GM19455 (cell line): ENCODE measurements around the gene GP2.

Source experiments
- ATAC-seq: cut with Tn5 transposase; IDR thresholded peaks from one replicate; pipeline ENCODE4 v1.9.1; 2021; ENCODE audit not compliant: unreplicated experiment

Gene GP2

DNA sequence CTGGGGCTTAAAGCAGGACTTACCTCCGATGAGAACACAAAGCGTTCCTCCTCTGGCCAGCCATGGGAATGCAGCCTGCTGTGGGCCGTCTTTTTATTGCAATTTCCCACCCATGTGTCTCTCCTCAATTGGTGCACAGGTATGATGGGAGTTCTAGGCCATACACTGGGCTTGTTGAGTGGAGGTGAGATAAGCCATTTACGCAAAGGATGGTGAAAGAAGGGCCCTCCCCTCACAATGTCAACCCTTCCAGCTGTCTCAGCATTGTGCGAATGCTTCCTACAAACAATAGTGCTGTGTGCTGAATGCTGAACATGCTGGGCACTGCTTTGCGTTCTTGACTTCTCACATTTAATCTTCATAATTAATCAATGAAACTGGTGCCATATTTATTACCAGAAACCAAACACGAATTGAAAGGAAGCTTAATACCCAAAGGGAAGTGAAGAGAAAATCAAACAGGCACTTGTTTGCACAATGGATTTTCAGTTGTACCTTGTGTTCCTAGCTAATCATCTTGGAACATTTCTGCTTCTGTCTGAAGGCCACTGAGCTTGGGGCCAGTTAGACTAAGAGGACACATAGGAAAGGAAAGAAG lies at the start of gene GP2:
GP2 (minus strand) TSS at position 70 of the 598 bp plus-strand sequence. CDS start 1,082 bp downstream, outside the sequence.
- no peak for ATAC-seq

DNA sequence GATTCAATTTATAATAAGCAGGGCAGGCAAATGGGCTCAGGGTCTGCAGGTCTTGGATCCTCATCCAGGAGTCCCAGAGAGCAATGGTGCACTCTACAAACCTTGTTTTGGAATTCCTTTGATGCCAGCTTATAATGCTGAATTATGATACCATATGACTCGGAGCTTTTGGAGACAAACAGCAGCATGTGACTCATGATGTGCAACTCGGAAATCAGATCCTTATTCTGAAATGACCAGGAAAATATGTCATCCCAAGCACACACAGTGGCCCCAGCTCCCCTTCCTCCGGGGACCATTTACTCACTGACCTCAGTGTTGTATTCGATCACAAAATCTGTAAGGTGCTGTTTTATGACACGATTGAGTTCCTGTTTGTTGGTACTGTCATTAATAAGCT lies 45.4 kb upstream of the GP2 start:
- ATAC-seq, result no peak

DNA sequence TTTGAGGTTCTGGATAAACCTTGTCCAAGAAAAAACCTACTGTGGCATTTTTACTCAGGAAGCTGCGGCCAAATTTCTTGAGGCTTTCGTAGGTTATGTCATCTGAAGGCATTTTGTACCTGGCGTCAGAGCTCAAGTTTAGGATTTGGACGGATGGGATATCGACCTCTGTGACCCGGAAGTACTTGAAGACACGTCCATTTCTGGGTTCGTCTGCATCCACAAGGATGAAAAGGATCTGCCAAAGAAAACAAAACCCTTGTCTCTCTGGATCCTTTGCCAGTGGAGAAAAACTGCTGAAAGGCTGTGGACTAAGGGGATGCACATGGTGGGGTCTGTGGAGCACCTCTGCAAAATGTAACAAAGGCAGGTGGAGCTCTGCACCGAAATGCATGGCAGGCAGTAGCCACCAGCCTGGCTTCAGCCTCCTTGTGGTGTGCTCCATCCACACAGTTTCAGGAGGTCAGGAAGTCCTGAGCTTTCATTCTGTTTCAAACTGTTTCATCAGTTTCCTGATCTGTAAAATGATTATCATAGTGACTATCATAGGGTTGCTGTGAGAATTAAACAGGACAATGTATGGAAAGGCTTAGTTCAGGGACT lies 42.2 kb upstream of the GP2 start:
- ATAC-seq, result no peak

DNA sequence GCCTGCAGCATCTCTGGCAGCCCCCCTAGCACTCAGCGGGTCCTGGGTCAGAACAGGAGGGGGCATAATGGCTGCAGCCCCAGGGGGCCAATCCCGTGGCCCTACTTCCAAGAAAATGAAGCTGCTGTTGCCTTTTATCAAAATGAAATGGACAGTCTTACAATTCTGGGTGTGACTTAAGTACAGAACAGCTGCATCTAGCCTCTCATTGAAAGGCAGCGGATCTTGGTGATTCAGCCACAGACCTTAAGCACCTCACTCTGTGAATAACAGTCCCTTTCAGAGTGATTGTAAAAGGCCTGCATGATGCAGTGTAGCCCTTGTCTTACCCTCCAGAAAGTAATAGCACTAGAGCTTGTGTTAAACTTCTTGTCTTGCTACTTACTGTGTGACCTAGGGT lies 36.7 kb upstream of the GP2 start:
- no peak for ATAC-seq

DNA sequence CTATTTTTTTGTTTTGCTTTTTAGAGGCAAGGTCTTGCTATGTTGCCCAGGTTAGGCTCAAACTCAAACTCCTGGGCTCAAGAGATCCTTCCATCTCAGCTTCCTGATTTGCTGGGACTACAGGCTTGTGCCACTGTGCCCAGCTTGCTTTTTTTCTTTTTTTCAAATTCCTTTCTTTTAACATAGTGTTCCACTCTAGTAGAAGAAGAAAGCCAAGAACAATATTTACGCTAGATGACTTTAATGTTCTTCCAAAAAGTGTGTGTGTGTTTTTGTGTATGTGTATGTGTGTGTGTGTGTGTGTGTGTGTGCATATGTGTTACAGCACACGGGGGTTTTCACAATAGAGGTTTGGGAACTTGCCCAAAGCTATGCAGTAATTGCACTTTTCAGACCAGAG lies 35.9 kb upstream of the GP2 start:
- ATAC-seq, result no peak

DNA sequence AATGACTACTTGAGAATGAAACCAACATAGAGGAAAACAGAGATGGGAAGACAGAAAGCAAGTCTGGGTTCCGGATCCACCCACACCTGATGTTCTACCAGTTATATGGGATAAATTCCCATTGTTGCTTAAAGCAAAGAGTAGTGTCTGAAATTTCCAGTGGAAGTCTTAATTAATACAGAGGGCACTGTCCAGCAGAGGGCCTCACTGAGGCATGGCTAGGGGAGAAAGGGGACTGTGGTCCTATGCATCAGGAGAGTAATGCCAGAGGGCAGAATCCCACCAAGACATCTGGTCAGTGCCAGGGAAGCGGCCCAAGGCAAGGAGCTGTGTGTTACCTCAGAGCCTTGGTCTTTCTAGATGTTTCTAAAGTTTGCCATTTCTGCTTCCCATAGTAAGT lies 32.7 kb upstream of the GP2 start:
- ATAC-seq, result no peak

DNA sequence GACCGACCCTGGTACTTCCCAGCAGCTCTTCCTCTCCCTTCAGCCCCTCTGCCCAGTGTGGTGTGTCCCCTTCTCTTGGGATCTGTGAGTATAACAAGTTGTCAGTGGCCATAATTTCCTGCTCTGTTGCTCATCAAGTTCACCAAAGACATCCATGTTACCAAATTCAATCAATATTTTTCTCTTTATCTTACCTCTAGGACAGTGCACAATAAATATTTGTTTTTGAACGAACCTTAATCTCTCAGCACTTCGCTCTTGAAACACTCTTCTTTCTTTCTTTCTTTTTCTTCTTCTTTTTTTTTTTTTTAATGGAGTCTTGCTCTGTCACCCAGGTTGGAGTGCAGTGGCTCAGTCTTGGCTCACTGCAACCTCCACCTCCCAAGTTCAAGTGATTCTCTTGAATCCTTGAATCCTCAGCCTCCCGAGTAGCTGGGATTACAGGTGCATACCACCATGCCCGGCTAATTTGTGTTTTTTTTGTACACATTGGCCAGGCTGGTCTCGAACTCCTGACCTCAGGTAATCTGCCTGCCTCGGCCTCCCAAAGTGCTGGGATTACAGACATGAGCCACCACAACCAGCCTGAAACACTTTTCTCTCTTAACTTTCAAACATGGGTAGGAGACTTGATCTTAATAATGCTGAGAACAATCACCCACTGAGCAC lies 27.9 kb upstream of the GP2 start:
- ATAC-seq, result no peak

DNA sequence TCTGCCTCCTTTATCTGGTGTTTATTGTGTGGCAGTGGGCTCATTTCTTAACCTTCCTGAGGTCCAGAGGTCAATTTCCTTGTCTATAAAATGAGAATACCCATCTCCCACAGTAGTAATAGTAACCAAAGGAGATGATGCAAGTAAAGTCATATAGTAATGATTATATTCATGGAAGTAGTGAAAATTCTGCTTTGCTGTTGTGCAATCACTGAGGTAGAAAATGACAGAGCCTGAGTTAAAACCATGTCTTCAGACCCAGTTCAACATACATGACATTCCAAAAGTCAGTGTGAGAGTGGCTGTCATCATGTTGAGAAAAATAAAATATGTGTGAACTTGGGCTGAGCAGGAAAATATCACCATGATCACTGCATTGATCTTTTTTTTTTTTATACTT lies 26.1 kb upstream of the GP2 start:
- no peak for ATAC-seq

DNA sequence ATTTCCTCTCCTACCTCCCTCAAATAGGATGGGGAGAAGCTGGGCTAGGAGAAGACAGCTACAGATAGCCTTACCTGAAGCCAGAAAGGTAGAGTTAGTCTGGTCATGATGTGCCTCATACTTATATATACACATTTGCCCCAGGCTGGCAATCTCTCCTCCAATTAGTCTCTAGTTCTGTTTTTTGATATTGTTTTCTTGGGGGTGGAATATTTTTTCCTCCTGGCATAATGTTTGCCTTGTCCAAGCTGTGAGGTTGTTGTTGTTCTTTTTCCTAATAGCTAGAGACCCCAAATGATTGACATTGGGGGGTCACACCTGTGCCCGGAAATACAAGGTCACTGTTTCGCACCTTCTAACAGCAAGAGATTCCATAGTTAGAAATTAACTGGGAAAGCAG lies 25.3 kb upstream of the GP2 start, which contains the start of gene UMOD:
UMOD (minus strand) TSS at position 101 of the 400 bp plus-strand sequence. CDS start 1,978 bp downstream, outside the sequence.
- ATAC-seq, result no peak

DNA sequence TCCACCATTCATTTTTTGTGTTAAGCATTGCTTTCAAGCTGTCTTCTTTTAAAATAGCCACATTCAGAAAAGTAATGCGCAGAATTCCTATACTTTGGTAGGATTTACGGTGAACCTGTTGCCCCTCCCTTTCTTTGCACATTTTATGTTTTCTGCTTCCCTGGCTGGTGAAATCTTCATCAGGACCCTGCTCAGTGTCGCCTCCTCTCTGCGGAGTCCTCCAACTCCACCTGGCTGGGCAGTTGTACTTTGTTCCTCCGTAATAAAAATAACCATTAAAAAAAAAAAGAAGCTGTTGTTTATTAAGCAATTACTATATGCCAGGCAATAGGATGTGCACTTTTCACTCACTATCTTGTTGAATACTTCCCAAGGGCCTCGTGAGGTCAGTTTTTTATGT lies 22.3 kb upstream of the GP2 start:
- no peak for ATAC-seq

DNA sequence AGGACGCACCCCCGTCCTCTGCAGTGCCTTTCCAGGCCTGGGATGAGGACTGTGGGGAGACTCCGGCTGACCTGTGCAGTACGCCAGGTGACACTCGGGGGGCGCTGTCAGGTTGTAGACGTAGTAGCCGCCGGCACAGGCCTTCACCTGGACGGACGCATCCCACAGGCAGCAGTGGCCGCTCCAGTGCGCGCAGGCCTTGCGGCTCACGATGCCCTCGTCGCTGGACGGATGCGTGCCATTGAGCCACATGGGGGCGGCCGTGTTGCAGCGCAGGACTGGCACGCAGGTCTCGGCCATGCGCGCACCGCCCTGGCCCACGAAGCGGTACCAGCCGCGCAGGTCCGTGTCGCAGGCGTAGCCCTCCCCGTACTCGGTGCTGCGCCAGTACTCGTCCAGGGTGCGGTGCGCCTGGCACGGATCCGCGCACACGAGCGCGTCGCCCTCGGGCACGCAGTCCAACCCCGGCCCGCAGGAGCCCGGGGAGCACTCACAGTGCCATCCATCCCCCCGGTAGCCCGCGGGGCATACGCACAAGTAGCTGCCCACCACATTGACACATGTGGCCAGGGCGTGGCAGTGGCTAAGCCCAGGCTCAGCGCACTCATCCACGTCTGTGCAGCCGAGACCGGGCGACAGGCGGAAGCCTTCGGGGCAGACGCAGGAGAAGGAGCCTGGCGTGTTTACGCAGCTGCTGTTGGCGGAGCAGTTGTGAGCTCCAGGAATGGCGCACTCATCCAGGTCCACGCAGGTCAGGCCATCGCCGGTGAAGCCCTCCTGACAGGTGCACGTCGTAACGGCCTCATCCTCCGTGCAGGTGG lies 21.3 kb upstream of the GP2 start:
- no peak for ATAC-seq

DNA sequence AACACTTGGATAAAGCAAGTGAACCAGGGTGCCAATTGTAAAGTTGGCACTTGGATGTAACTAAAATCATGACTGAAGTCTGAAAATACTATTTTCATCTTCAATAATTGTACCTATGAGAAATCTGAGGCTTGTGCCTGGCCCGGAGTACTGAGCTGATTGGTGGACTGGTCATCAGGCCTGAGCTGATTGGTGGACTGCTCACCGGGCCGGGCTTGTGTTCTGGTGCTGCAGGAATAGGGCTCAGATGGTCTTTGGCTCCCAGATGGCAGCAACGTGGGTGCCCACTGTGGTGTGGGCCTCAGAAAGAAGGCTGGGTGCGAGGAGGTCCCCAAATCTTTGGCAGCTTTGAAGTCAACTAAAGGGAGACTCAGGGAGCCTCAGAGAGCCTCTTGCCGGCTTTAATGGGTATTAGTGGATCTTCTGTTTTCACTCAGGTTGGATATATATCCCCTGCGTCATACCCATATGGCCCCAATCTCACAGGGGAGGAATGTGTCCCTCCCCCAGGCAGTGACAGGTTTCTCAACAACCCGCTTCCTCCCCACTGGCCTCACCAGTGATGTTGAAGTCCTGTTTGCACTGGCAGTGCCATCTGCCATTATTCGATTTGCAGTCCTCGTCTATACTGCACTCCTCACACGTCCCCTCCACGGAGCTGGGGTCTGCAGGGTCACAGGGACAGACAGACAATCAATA lies 20.5 kb upstream of the GP2 start:
- no peak for ATAC-seq

DNA sequence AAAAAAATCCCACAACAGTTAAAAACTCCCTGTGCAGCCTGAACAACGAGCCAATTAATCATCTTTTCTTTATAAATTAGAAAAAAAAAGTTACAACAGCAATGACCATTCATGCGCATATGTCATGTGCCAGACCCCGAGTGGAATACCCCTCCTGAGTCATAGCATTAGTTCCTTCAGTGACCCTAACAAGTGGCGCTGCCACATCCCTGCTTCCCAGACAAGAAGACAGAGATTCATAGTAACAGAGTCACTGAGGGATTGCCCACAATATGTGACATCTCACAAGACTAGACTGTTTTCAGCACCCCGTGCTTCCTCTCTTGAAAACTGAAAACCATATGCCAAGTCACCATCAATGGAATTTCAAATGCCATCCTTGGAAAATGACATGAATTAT lies 17.3 kb upstream of the GP2 start:
- ATAC-seq, result no peak

DNA sequence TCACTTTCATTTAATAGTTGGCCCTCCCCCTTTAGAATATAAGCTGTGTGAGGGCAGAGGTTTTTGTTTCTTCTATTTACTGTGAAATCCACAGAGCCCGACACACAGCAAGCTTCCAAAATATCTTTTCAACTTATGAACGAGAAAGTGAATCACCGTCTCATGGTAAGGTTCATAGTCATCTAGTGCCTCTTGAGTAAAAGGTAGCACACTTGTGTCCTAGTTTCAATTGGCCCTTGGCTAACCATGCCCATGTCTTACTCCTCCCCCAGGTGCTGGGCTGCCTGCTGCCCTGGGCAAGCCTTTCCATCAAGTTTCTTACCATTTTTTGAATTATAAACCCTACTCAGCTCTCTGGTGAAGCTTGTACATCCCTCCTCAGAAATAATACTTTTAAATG lies 12.4 kb upstream of the GP2 start:
- no peak for ATAC-seq

DNA sequence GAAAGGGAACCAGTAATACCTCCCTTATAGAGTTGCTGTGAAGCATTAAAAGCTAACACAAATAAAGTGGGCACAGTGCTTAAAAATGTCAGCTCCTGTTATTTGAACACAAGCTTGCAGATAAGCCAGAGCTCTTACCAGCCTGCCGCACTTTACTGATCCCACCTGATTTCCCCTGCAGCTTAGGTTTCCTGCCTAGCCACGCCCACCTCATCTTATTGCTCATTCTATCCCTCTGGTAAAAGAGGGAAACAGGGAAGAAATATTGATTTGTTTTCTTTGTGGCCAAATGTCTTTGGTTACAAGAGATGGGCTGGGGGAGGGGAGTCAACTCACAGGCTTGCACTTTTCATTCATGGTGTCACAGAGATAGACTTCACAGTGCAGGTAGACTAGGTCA lies 9.6 kb upstream of the GP2 start:
- no peak for ATAC-seq

DNA sequence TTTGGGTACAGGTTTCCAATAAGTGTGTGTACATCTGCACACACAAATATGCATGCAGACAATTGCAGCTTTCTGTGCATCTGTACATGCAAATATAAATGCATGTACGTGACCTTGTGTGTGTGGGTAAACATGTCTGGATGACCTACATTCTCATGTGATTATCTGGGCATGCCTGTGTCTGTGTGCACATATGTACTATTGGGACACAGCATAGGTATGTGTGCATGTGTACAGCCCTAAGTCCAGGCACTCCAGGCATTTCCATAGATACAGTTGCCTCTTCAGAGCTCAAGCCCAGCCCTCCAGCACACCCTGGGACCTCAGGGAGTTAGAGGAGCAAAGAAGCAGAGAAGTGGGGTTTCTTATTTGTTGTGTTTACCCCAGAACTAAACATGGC lies 7.1 kb upstream of the GP2 start:
- ATAC-seq, result no peak

DNA sequence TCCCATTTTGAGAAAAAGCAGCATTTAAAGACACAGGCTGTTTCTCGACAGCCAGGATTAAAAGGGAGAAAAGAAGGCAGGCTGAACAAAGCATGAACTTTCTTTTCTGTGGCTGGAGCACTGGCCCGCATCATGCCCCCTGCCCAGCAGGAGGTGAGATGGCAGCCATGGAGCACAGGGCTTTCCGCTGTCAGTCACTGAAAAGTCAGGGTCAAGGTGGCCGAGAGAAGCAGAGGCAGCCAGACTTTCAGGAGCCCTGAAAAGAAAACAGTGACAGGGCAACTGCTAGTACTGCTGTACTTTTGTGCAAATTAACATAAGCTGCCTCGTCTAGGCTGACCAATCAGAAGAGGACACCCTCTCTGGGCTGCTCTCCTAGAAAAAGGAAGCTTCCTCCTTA lies 5.8 kb upstream of the GP2 start:
- ATAC-seq, result no peak

DNA sequence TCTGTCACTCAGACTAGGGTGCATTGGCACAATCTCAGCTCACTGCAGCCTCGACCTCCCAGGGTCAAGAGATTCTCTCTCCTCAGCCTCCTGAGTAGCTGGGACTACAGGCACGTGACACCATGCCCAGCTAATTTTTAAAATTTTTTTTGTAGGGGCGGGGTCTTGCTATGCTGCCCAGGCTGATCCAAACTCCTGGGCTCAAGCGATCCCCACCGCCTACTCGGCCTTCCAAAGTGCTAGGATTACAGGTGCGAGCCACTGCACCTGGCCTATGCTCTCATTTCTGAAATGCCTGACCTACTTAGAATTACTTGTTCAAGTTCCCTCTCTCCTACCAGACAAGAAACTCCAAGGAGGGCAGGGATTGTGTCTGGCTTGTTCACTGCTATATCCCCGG lies 5.1 kb upstream of the GP2 start:
- no peak for ATAC-seq

DNA sequence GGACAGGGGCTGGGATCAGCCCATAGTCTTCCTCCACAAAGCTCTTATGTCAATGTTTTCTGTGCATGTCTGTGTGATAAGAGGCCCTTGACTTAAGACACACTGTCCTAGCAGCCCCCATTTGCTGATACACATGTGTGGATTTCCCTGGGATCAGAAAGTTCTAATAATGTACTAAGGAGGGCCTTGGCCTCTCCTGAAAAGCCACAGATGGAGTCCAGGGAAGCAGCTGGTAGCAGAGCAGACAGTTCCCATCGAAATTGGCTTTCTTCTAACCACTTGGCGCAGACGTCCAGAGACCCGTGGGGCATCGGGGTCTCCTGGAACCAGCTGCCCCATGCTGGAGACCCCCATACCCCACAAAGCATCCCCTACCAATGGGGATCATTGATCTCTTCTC lies 4.3 kb upstream of the GP2 start:
- no peak for ATAC-seq

DNA sequence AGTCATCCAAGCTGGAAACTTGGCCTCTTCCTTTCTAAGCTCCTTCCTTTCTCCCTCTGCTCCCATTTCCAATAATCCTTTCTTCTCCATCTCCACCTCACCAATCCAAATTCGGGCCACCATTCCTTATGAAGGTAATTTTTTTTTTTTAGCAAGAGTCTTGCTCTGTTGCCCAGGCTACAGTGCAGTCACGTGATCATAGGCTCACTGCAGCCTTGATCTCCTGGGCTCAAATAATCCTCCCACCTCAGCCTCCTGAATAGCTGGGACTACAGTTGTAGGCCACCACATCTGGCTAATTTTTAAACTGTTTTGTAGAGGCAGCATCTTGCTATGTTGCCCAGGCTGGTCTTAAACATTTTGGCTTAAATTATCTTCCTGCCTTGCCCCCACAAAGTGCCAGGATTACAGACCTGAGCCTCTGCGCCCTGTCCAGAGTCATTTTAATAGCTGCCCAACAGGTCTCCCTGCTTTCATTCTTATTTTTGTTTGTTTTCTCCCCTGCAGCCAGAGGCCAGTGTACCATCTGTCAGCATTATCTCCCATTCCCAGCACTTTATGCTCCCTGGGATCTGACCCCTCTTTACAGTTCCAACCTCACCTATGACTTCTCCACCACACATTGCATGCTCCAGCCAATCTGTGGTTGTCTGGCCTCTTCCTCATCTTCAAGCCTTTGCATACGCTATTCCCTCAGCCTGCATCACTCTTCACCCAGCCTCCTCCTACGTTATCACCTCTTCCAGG lies 2.3 kb upstream of the GP2 start:
- no peak for ATAC-seq
